Gastrocnemius medialis (tissue), 4 donors: Measurements from ENCODE around the gene CASZ1.

Source experiments
- CTCF ChIP-seq, 5 experiments: fragments of 450-650 bp in 3 of 5; fragments of 200-600 bp in 2 of 5; sonication (generic) in 2 of 5; IDR thresholded peaks in 4 of 5; conservative IDR thresholded peaks in 1 of 5; 1 replicate in 4 of 5; 2 replicates in 1 of 5; pipeline ENCODE4 v1.5.1; 2016 to 2019; ENCODE audit warnings: antibody characterized with exemption in 5 of 5, mild to moderate bottlenecking in 3 of 5, moderate library complexity in 3 of 5
- POLR2A ChIP-seq, 2 donors: fragments of 450-650 bp; IDR thresholded peaks; one replicate each; pipeline ENCODE4 v1.6.1; 2017; ENCODE audit warnings: antibody characterized with exemption in 2 of 2, mild to moderate bottlenecking in 2 of 2, moderate library complexity in 2 of 2

DNA sequence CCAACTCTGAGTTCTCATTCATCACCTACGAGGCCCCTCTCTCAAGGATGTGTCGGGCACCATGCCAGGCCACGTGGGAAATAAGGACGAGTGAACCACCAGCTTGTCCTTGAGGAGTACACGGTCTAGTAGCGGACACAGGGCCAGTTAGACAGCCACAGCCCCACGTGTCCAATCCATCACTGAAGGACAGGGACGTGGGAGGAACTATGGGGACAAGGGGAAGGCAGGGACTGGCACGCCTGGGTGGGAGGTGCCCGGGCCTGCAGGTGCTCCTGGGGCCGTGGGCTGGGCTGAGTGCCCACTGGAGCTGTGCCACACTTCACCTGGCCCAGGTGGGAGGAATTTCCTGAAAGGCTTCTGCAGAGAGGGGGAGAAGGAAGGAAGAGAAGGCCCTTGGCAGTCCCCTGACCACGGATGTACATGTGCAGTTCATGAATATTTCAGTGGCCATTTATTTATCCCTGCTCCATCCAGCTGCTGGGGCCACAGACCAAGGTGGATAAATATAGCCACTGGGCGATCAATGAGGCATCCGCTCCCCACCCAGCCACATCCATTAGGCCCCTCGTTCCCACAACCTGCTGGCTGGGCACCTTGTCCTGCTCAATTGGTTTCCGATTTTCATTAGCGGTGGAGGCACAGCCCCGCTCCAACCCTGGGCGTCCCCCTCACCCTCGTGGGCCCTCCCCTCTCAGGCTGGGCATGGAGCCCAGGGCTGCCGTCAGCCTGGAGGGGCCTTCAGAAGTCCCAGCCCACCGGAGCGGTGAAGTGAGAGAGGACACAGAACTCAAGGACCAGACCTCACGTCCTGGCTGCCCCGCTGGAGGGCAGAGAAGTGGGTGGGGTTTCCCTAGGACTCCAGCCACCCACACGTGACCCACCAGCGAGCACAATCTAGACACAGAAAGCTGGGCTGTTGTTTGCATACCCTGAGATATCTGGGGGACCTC, 59.5 kb downstream of the CASZ1 start:
- TF ChIP-seq CTCF (IDR thresholded peaks at IDR 0.05 in 4 of 5, conservative IDR thresholded peaks at IDR 0.05 in 1 of 5) (no peak), POLR2A (IDR thresholded peaks at IDR 0.05) (no peak)
